CD14-positive monocyte (primary cell): ENCODE results near the gene MADCAM1. TPM values are rescaled to one million over a fixed set of nuclear protein-coding genes. Genes with fewer than 3 reads are reported as not detected.

ENCODE experiments used
- DNase-seq, 3 donors: peaks; one replicate each; pipeline ENCODE4 v3.0.0-alpha.2; 2011 to 2022
- H2AFZ ChIP-seq: 2 replicates; pipeline ENCODE4 v1.6.0; 2012; ENCODE audit warnings: mild to moderate bottlenecking, low read depth, low read length, inconsistent platforms; ENCODE audit not compliant: insufficient read depth, poor library complexity, severe bottlenecking
- H3K27ac ChIP-seq, 2 donors: 1 replicate in 1 of 2; 2 replicates in 1 of 2; pipeline ENCODE4 v1.5.1; 2012 to 2013; ENCODE audit warnings: low read length in 2 of 2, control low read depth in 1 of 2, inconsistent platforms in 1 of 2, low read depth in 1 of 2, mild to moderate bottlenecking in 1 of 2
- H3K27me3 ChIP-seq, 2 donors: one replicate each; pipeline versions ENCODE4 v1.6.0 to v1.6.1; 2011 to 2013; ENCODE audit warnings: low read length in 2 of 2; ENCODE audit not compliant: control insufficient read depth in 2 of 2, insufficient read depth in 2 of 2
- H3K36me3 ChIP-seq, 2 donors: replicated peaks in 1 of 2; 1 replicate in 1 of 2; 2 replicates in 1 of 2; pipeline versions ENCODE4 v1.5.1 to v1.6.1; 2012 to 2013; ENCODE audit warnings: low read length in 2 of 2, control low read depth in 1 of 2, inconsistent platforms in 1 of 2, mild to moderate bottlenecking in 1 of 2; ENCODE audit not compliant: insufficient read depth in 2 of 2, control insufficient read depth in 1 of 2
- H3K4me1 ChIP-seq, 2 donors: 1 replicate in 1 of 2; 2 replicates in 1 of 2; pipeline versions ENCODE4 v1.5.1 to v1.6.1; 2012 to 2013; ENCODE audit warnings: low read length in 2 of 2, control low read depth in 1 of 2, inconsistent platforms in 1 of 2, mild to moderate bottlenecking in 1 of 2, moderate library complexity in 1 of 2; ENCODE audit not compliant: insufficient read depth in 2 of 2, control insufficient read depth in 1 of 2
- H3K4me2 ChIP-seq: replicated peaks from 2 replicates; pipeline ENCODE3; 2012; ENCODE audit warnings: low read length, moderate library complexity, mild to moderate bottlenecking; ENCODE audit not compliant: poor library complexity, severe bottlenecking; ENCODE audit errors: extremely low read depth
- H3K4me3 ChIP-seq, 3 experiments: fragments of 200-600 bp in 1 of 3; sonication (generic) in 1 of 3; replicated peaks in 1 of 3; 1 replicate in 2 of 3; 2 replicates in 1 of 3; pipeline ENCODE4 v1.5.1; 2011 to 2013; ENCODE audit warnings: low read length in 3 of 3, mild to moderate bottlenecking in 3 of 3, control low read depth in 2 of 3, low read depth in 2 of 3, inconsistent platforms in 1 of 3, moderate library complexity in 1 of 3
- H3K79me2 ChIP-seq: 2 replicates; pipeline ENCODE4 v1.6.0; 2012; ENCODE audit warnings: mild to moderate bottlenecking, control low read depth, inconsistent platforms, low read length, moderate library complexity; ENCODE audit not compliant: insufficient read depth
- H3K9ac ChIP-seq: 2 replicates; pipeline ENCODE4 v1.6.0; 2017; ENCODE audit warnings: low read length, mild to moderate bottlenecking; ENCODE audit not compliant: insufficient read depth, poor library complexity, severe bottlenecking
- H3K9me3 ChIP-seq, 2 donors: replicated peaks in 1 of 2; 1 replicate in 1 of 2; 2 replicates in 1 of 2; pipeline versions ENCODE4 v1.5.1 to v1.6.1; 2012 to 2013; ENCODE audit warnings: low read length in 2 of 2, control low read depth in 1 of 2; ENCODE audit not compliant: control insufficient read depth in 1 of 2, insufficient read depth in 1 of 2
- H4K20me1 ChIP-seq: 2 replicates; pipeline ENCODE4 v1.6.0; 2012; ENCODE audit warnings: mild to moderate bottlenecking, low read length, control low read depth, moderate library complexity; ENCODE audit not compliant: insufficient read depth
- H3K27ac Mint-ChIP-seq, 7 donors: one replicate each; pipeline ENCODE4 v1.8.0; 2020; ENCODE audit warnings: mild to moderate bottlenecking in 7 of 7, mixed read lengths in 7 of 7, moderate library complexity in 6 of 7, inconsistent platforms in 2 of 7
- H3K27me3 Mint-ChIP-seq, 3 donors: one replicate each; pipeline ENCODE4 v1.8.0; 2021 to 2022; ENCODE audit warnings: low read depth in 3 of 3, mild to moderate bottlenecking in 3 of 3, mixed read lengths in 3 of 3, moderate library complexity in 3 of 3, inconsistent platforms in 1 of 3
- H3K36me3 Mint-ChIP-seq, 2 donors: one replicate each; pipeline ENCODE4 v1.8.0; 2020; ENCODE audit warnings: mixed read lengths in 2 of 2, inconsistent platforms in 1 of 2, mild to moderate bottlenecking in 1 of 2
- H3K4me1 Mint-ChIP-seq: one replicate; pipeline ENCODE4 v1.8.0; 2020; ENCODE audit warnings: mild to moderate bottlenecking, mixed read lengths
- H3K4me3 Mint-ChIP-seq, 2 donors: one replicate each; pipeline ENCODE4 v1.8.0; 2020; ENCODE audit warnings: mild to moderate bottlenecking in 2 of 2, mixed read lengths in 2 of 2, moderate library complexity in 1 of 2
- H3K9me3 Mint-ChIP-seq, 7 donors: one replicate each; pipeline ENCODE4 v1.8.0; 2020 to 2022; ENCODE audit warnings: mixed read lengths in 7 of 7, mild to moderate bottlenecking in 6 of 7, moderate library complexity in 6 of 7, inconsistent platforms in 2 of 7
- WGBS: methylation state at CpG from one replicate; pipeline ENCODE4 v1.1.5; 2013; ENCODE audit warnings: missing lambda C conversion rate; ENCODE audit not compliant: insufficient coverage; 5-methylcytosine and 5-hydroxymethylcytosine counted together
- intact Hi-C, 2 donors: fragments of 100-400 bp; cut with micrococcal nuclease; formaldehyde crosslinking; loops; one replicate each; pipeline versions ENCODE4 v1.15.0 to v1.15.1; 2023
- polyA plus RNA-seq, 3 donors: library from polyadenylated mRNA; depleted of rRNA in 1 of 3; unstranded in 2 of 3; stranded (reverse) in 1 of 3; fragments of 300-500 nt in 2 of 3; fragments of >200 nt in 1 of 3; fragmentation: Illumina TruSeq in 2 of 3; gene quantifications; 1 replicate in 2 of 3; 2 replicates in 1 of 3; pipeline ENCODE4 v1.2.3, GENCODE V29; 2012 to 2021
- TF ChIP-seq, protein P1 (sequence below): fragments of 200-600 bp; IDR thresholded peaks from one replicate; pipeline ENCODE4 v1.8.0; 2022; ENCODE audit warnings: antibody characterized with exemption, mild to moderate bottlenecking

Gene MADCAM1
- polyA plus RNA-seq, 3 donors = 0.17 TPM; not detected in 2

DNA sequence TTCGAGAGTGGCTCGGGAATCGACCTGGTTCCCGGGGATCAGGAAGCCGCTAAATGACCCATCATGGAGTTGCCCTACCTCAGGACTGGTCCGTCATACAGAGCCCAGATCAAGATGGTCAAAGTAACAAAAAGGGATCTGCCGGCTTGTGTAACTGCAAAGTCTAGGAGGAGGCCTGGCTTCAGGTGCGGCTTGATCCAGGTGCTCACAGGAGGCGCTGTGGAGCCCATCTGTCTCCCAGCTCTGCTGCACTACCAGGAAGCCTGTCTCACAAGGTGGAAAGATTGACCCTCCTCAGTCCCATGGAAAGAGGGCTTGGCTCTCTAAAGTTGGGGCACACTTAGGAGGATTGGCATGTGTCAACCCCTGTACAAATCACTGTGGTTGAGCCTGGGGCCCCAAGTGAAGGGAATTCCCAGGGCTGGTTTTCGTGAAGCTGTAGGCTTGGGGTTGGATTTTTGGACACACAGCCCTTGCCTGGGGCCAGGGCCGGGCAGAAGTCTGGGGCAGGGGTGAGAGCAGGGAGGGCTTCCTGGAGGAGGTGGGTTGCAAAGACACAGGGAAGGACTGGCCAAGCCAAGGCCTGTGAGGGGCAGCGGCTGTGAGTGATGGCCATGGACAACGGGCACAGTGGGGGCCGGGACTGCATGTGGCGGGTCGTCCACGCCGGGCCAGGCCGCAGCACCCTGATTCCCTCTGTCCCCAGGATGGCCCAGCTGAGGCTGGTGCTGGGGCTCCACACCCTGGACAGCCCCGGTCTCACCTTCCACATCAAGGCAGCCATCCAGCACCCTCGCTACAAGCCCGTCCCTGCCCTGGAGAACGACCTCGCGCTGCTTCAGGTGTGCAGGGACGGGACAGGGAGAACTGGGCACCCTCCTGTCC lies 51.8 kb downstream of the MADCAM1 start:
- H4K20me1 ChIP-seq = no peaks in the 10 kb centered on the region
- no peaks in the 10 kb centered on the region for H3K9me3 ChIP-seq
- Mint-ChIP-seq H3K4me3 (no peak overlapping the region), H3K27ac (no peak overlapping the region), H3K4me1 (peaks cover 17% of the 10 kb centered on the region), H3K27me3 (peaks cover 9 to 22% (median 15%) of the 10 kb centered on the region in 3 donors), H3K36me3 (peaks cover 4% of the 10 kb centered on the region in 2 donors), H3K9me3 (peaks cover 0 to 2% (median 0%) of the 10 kb centered on the region in 7 donors)
- no peaks in the 10 kb centered on the region for H3K36me3 ChIP-seq
- no peaks in the 10 kb centered on the region for H3K27me3 ChIP-seq
- TF ChIP-seq, protein P1, sequence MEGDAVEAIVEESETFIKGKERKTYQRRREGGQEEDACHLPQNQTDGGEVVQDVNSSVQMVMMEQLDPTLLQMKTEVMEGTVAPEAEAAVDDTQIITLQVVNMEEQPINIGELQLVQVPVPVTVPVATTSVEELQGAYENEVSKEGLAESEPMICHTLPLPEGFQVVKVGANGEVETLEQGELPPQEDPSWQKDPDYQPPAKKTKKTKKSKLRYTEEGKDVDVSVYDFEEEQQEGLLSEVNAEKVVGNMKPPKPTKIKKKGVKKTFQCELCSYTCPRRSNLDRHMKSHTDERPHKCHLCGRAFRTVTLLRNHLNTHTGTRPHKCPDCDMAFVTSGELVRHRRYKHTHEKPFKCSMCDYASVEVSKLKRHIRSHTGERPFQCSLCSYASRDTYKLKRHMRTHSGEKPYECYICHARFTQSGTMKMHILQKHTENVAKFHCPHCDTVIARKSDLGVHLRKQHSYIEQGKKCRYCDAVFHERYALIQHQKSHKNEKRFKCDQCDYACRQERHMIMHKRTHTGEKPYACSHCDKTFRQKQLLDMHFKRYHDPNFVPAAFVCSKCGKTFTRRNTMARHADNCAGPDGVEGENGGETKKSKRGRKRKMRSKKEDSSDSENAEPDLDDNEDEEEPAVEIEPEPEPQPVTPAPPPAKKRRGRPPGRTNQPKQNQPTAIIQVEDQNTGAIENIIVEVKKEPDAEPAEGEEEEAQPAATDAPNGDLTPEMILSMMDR = no peak
- WGBS = 91% methylated on average over 20 of the region's 26 CpGs
- DNase-seq = no peak
- no peak overlapping the region for H3K4me3 ChIP-seq
- H3K4me2 ChIP-seq = no peak overlapping the region
- no peak overlapping the region for H3K9ac ChIP-seq
- H3K79me2 ChIP-seq = no peaks in the 10 kb centered on the region
- H2AFZ ChIP-seq = no peak overlapping the region
- intact Hi-C loops = no loop called here
- H3K27ac ChIP-seq = no peak overlapping the region
- H3K4me1 ChIP-seq = peaks cover 0 to 11% of the 10 kb centered on the region in 2 donors

DNA sequence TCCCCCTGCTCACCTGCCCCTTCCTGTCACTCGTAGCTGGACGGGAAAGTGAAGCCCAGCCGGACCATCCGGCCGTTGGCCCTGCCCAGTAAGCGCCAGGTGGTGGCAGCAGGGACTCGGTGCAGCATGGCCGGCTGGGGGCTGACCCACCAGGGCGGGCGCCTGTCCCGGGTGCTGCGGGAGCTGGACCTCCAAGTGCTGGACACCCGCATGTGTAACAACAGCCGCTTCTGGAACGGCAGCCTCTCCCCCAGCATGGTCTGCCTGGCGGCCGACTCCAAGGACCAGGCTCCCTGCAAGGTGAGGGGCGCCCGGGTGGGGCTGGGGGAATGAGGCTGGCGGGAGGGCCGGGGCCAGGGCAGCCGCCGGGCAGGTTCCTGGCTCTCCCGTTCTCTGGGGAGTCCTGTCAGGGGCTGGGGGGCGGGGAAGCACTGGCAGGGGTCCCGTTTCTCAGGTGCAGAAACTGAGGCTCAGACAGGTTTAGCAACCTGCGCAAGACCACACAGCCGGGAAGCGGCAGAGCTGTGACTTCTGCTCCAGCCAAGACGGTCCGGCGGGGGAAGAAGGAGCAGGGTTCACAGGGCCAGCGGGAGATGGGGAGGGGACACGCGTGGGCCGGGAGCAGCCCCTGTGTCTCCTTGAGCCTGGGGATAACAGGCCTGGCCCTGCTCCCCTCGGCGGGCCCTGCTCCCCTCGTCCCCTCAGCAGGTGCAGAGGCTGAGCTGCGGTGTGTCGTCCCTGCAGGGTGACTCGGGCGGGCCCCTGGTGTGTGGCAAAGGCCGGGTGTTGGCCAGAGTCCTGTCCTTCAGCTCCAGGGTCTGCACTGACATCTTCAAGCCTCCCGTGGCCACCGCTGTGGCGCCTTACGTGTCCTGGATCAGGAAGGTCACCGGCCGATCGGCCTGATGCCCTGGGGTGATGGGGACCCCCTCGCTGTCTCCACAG lies 52.9 kb downstream of the MADCAM1 start:
- Histone ChIP-seq H3K36me3 (no peaks in the 10 kb centered on the region), H3K9ac (no peak overlapping the region), H3K27ac (no peak overlapping the region), H3K4me3 (no peak overlapping the region), H4K20me1 (no peaks in the 10 kb centered on the region), H3K4me1 (peaks cover 0 to 6% of the 10 kb centered on the region in 2 donors), H3K27me3 (no peaks in the 10 kb centered on the region), H3K4me2 (no peak overlapping the region), H3K79me2 (no peaks in the 10 kb centered on the region), H3K9me3 (no peaks in the 10 kb centered on the region), H2AFZ (no peak overlapping the region)
- Mint-ChIP-seq H3K36me3 (no peaks in the 10 kb centered on the region), H3K27ac (no peak overlapping the region), H3K9me3 (peaks cover 0 to 2% (median 0%) of the 10 kb centered on the region in 7 donors), H3K4me3 (no peak overlapping the region), H3K27me3 (peaks cover 9 to 17% (median 11%) of the 10 kb centered on the region in 3 donors), H3K4me1 (peaks cover 8% of the 10 kb centered on the region)
- DNase-seq = no peak
- TF ChIP-seq, protein P1 = no peak
- intact Hi-C loops = no loop called here
- WGBS = 87% methylated on average over 35 of the region's 52 CpGs
